ENCODE data around the gene COL16A1.
A peak's percentile ranks its signal among the peaks of the same experiment; 100 is the strongest.

Gene COL16A1

GRCh38 chr1:31621498-31621820, 82.4 kb downstream of the COL16A1 start:
- no peak for DNase-seq

- DNase-seq: no peak
Measured at GRCh38 chr1:31620631-31621497, 83.0 kb downstream of the COL16A1 start.

- no peak for DNase-seq
Measured at GRCh38 chr1:31618916-31619846, 84.6 kb downstream of the COL16A1 start.

DNA sequence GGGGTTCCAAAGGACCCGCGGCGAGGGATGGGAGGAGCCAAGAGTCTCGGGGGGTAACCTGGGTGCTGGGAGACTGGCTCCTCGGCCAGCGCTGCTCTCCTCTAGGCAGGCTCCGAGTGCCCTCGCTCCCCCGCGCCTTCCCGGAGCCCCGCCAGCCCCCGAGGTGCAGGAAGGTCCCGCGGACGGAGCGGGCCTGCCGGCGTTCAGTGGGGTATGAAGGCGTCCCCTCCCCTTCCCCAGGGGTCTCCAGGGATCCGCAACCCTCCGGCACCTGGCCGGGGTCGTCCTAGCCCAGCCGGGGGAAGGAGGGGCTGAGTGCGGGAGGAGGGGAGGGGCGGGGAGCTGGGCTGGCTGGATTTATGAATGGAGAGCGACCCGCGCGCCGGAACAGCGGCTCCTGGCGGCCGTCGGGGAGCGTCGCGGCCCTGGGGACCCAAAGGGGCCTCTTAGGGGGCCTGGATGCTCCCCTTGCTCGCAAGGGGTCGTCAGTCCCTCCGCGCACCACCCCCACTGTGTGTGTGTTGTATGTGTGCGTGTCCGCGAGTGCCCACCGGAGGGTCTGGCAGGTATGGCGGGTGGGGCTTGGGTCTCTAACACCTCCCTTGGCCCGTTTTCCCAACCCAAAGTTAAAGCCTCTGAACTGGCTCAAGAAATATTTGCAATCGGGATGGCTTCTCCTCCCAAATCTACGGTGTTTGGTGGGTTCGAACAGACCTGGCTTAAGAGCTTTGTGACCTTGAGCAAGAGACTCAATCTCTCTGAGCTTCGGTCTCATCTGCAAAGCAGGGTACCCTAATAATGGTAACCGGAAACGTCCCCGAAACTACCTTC, 85.7 kb downstream of the COL16A1 start:
- DNase-seq: peak; percentile 47

- DNase-seq: no peak
Measured at GRCh38 chr1:31617218-31617915, 86.5 kb downstream of the COL16A1 start, which contains the start of gene HCRTR1. TSS of gene HCRTR1 (plus strand) at chr1:31617689. CDS start at chr1:31619193, 1,504 bp downstream.

GRCh38 chr1:31615939-31616338, 87.9 kb downstream of the COL16A1 start:
- DNase-seq: no peak

DNA sequence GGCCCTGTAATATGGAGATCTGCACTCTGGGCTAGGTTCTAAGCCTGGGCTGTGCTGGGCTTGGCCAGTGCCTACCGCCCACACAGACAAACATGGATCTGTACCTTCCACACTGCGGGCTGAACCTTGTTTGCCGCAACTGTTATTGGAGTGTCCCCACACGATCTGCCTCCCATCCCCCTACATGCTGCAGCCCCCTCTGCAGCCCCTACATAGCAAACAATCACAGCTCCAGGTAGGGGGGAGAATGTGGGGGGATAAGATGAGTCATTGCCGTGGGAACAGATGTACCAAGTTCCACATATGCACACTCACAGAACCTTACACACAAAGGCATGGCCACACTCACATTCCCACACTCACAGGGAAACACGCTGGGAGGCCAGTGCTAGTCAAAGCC, 88.4 kb downstream of the COL16A1 start:
- DNase-seq: no peak

DNA sequence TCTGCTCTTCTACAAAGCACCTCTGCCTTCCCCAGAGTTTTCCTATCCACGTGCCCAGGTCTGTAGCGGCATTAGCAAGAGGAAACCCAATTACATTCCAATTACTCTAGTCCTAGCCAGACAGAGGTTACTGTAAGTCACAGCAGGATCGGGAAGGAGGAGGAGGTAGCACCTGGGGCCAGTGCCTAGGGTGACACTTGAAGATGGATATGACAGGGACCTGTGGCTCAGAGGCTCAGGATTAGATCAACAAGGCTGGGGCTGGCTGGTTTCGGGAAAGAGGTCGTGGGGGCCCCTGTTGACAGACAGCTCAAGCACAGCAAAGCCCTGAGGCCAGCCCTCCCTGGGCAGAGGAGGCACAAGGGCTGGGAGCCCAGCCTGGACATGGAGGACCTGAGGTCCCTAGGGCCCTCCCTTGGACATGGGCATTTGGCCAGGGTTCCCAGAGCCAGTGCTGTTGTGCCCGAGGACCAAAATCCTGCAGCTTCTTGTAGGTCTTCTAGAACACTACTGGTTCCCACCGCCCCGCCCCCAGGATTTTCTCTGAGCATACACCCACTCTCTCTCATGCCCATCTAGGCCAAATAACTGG, 89.3 kb downstream of the COL16A1 start:
- DNase-seq: no peak

GRCh38 chr1:31609514-31610118, 94.2 kb downstream of the COL16A1 start:
- no peak for DNase-seq

GRCh38 chr1:31607360-31607759, 96.5 kb downstream of the COL16A1 start:
- DNase-seq: no peak

DNA sequence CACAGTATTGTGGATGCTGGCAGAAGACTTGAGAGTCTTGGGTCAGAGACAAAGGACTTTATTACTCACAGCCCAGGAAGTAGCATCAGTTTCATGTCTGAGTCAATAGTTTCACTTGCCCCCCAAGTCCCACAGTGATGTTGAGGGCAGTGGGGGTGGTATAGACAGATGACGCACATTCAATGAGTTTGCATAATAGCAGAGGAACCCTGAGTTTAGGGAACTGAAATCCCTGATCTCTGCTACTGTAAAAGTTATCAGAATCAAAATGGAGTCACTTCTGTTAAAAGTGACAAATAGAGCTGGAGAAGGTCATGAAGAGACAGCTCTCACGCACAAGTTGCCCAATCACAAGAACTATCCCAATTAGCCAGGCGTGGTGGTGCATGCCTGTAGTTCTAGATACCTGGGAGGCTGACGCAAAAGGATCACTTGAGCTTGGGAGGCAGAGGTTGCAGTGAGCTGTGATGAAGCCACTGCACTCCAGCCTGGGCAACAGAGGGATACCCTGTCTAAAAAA, 97.8 kb downstream of the COL16A1 start:
- DNase-seq: peak; percentile 66
